ENCODE data around the gene KRTAP22-1. TPM values are rescaled to one million over a fixed set of nuclear protein-coding genes. Genes with fewer than 3 reads are reported as not detected.

The KRTAP22-1 gene
- not detected in 2 replicates for total RNA-seq (2014; rRNA removed; shearing (Covaris generic); ENCODE audit: low replicate concordance)

GRCh38 chr21:30600787-30601186, at the start of gene KRTAP22-1:
Gene KRTAP22-1 (plus strand): TSS chr21:30601087.
- Histone ChIP-seq H3K9me3 (ENCODE audit: low read length) (peaks cover 19% of the 10 kb centered on the region), H3K9me2 (replicated peaks; ENCODE audit: insufficient read depth, low read length) (no peaks in the 10 kb centered on the region), H4K20me1 (ENCODE audit: insufficient read depth, low read depth, low read length) (no peaks in the 10 kb centered on the region), H3K9ac (ENCODE audit: low read length) (no peak within 1 kb of the TSS), H3K4me3 (ENCODE audit: low read length) (no peak within 1 kb of the TSS), H3K27me3 (ENCODE audit: low read length) (no peaks in the 10 kb centered on the region), H3K4me1 (ENCODE audit: low read length) (no peaks in the 10 kb centered on the region), H2AFZ (ENCODE audit: low read length) (no peak within 1 kb of the TSS), H3K27ac (ENCODE audit: low read length) (no peak within 1 kb of the TSS), H3K4me2 (ENCODE audit: low read depth, low read length, poor library complexity, severe bottlenecking) (no peak within 1 kb of the TSS), H3K36me3 (ENCODE audit: insufficient read depth, low read length) (no peaks in the 10 kb centered on the region), H3K79me2 (ENCODE audit: low read length) (no peaks in the 10 kb centered on the region)
- no peak for DNase-seq

GRCh38 chr21:30552782-30553181, 48.1 kb upstream of the KRTAP22-1 start:
- Histone ChIP-seq H3K27me3 (ENCODE audit: low read length) (no peaks in the 10 kb centered on the region), H3K27ac (ENCODE audit: low read length) (no peak overlapping the region), H3K4me2 (ENCODE audit: low read depth, low read length, poor library complexity, severe bottlenecking) (no peak overlapping the region), H3K4me3 (ENCODE audit: low read length) (no peak overlapping the region), H3K36me3 (ENCODE audit: insufficient read depth, low read length) (no peaks in the 10 kb centered on the region), H3K79me2 (ENCODE audit: low read length) (no peaks in the 10 kb centered on the region), H3K9ac (ENCODE audit: low read length) (no peak overlapping the region), H4K20me1 (ENCODE audit: insufficient read depth, low read depth, low read length) (no peaks in the 10 kb centered on the region), H3K9me3 (ENCODE audit: low read length) (peaks cover 7% of the 10 kb centered on the region; the same call in 1 of the 2 replicates), H2AFZ (ENCODE audit: low read length) (no peak overlapping the region), H3K9me2 (replicated peaks; ENCODE audit: insufficient read depth, low read length) (no peaks in the 10 kb centered on the region), H3K4me1 (ENCODE audit: low read length) (no peaks in the 10 kb centered on the region)
- DNase-seq: no peak

GRCh38 chr21:30555095-30555494, 45.8 kb upstream of the KRTAP22-1 start:
- H3K4me2 ChIP-seq (ENCODE audit: low read depth, low read length, poor library complexity, severe bottlenecking): no peak overlapping the region
- no peak overlapping the region for H3K27ac ChIP-seq (ENCODE audit: low read length)
- H3K36me3 ChIP-seq (ENCODE audit: insufficient read depth, low read length): no peaks in the 10 kb centered on the region
- H3K9me3 ChIP-seq (ENCODE audit: low read length): peaks cover 11% of the 10 kb centered on the region; the same call in 1 of the 2 replicates
- no peaks in the 10 kb centered on the region for H3K27me3 ChIP-seq (ENCODE audit: low read length)
- H4K20me1 ChIP-seq (ENCODE audit: insufficient read depth, low read depth, low read length): no peaks in the 10 kb centered on the region
- no peaks in the 10 kb centered on the region for H3K4me1 ChIP-seq (ENCODE audit: low read length)
- no peak overlapping the region for H3K4me3 ChIP-seq (ENCODE audit: low read length)
- no peaks in the 10 kb centered on the region for H3K9me2 ChIP-seq (replicated peaks; ENCODE audit: insufficient read depth, low read length)
- DNase-seq: no peak
- no peak overlapping the region for H2AFZ ChIP-seq (ENCODE audit: low read length)
- no peak overlapping the region for H3K9ac ChIP-seq (ENCODE audit: low read length)
- no peaks in the 10 kb centered on the region for H3K79me2 ChIP-seq (ENCODE audit: low read length)

- no peak within 1 kb of the TSS for H3K9ac ChIP-seq (ENCODE audit: low read length)
- H3K27me3 ChIP-seq (ENCODE audit: low read length): no peaks in the 10 kb centered on the region
- no peaks in the 10 kb centered on the region for H3K4me1 ChIP-seq (ENCODE audit: low read length)
- peaks cover 14% of the 10 kb centered on the region; the same call in 1 of the 2 replicates for H3K9me3 ChIP-seq (ENCODE audit: low read length)
- no peak for DNase-seq
- H3K4me2 ChIP-seq (ENCODE audit: low read depth, low read length, poor library complexity, severe bottlenecking): no peak within 1 kb of the TSS
- H3K4me3 ChIP-seq (ENCODE audit: low read length): no peak within 1 kb of the TSS
- H3K79me2 ChIP-seq (ENCODE audit: low read length): no peaks in the 10 kb centered on the region
- H3K9me2 ChIP-seq (replicated peaks; ENCODE audit: insufficient read depth, low read length): no peaks in the 10 kb centered on the region
- no peaks in the 10 kb centered on the region for H3K36me3 ChIP-seq (ENCODE audit: insufficient read depth, low read length)
- no peak within 1 kb of the TSS for H3K27ac ChIP-seq (ENCODE audit: low read length)
- no peaks in the 10 kb centered on the region for H4K20me1 ChIP-seq (ENCODE audit: insufficient read depth, low read depth, low read length)
- no peak within 1 kb of the TSS for H2AFZ ChIP-seq (ENCODE audit: low read length)
These were observed 39.5 kb upstream of the KRTAP22-1 start, which contains the start of gene KRTAP19-7 for GRCh38 chr21:30561264-30561895. Gene KRTAP19-7 (minus strand): TSS chr21:30561314. CDS start chr21:30561289, 25 bp downstream.

- Histone ChIP-seq H4K20me1 (ENCODE audit: insufficient read depth, low read depth, low read length) (no peaks in the 10 kb centered on the region), H2AFZ (ENCODE audit: low read length) (no peak overlapping the region), H3K9me3 (ENCODE audit: low read length) (peaks cover 14% of the 10 kb centered on the region; the same call in 1 of the 2 replicates), H3K27me3 (ENCODE audit: low read length) (no peaks in the 10 kb centered on the region), H3K9me2 (replicated peaks; ENCODE audit: insufficient read depth, low read length) (no peaks in the 10 kb centered on the region), H3K4me2 (ENCODE audit: low read depth, low read length, poor library complexity, severe bottlenecking) (no peak overlapping the region), H3K27ac (ENCODE audit: low read length) (no peak overlapping the region), H3K79me2 (ENCODE audit: low read length) (no peaks in the 10 kb centered on the region), H3K4me3 (ENCODE audit: low read length) (no peak overlapping the region), H3K9ac (ENCODE audit: low read length) (no peak overlapping the region), H3K36me3 (ENCODE audit: insufficient read depth, low read length) (no peaks in the 10 kb centered on the region), H3K4me1 (ENCODE audit: low read length) (no peaks in the 10 kb centered on the region)
- no peak for DNase-seq
These were observed 38.9 kb upstream of the KRTAP22-1 start for GRCh38 chr21:30561957-30562356.

GRCh38 chr21:30563072-30563471, 37.8 kb upstream of the KRTAP22-1 start:
- H3K4me1 ChIP-seq (ENCODE audit: low read length): no peaks in the 10 kb centered on the region

GRCh38 chr21:30563630-30564029, 37.3 kb upstream of the KRTAP22-1 start:
- Histone ChIP-seq H3K4me1 (ENCODE audit: low read length) (no peaks in the 10 kb centered on the region), H3K27me3 (ENCODE audit: low read length) (no peaks in the 10 kb centered on the region), H2AFZ (ENCODE audit: low read length) (no peak overlapping the region), H3K79me2 (ENCODE audit: low read length) (no peaks in the 10 kb centered on the region), H3K27ac (ENCODE audit: low read length) (no peak overlapping the region), H3K9me2 (replicated peaks; ENCODE audit: insufficient read depth, low read length) (no peaks in the 10 kb centered on the region; the same call in 1 of the 2 replicates), H4K20me1 (ENCODE audit: insufficient read depth, low read depth, low read length) (no peaks in the 10 kb centered on the region), H3K4me2 (ENCODE audit: low read depth, low read length, poor library complexity, severe bottlenecking) (no peak overlapping the region), H3K4me3 (ENCODE audit: low read length) (no peak overlapping the region), H3K9ac (ENCODE audit: low read length) (no peak overlapping the region), H3K9me3 (ENCODE audit: low read length) (peaks cover 14% of the 10 kb centered on the region; the same call in 1 of the 2 replicates), H3K36me3 (ENCODE audit: insufficient read depth, low read length) (no peaks in the 10 kb centered on the region)
- no peak for DNase-seq

More at GRCh38 chr21:30563072-30563471, 37.8 kb upstream of the KRTAP22-1 start:
- H3K79me2 ChIP-seq (ENCODE audit: low read length): no peaks in the 10 kb centered on the region
- no peak overlapping the region for H3K27ac ChIP-seq (ENCODE audit: low read length)
- H3K4me2 ChIP-seq (ENCODE audit: low read depth, low read length, poor library complexity, severe bottlenecking): no peak overlapping the region
- no peaks in the 10 kb centered on the region; the same call in 1 of the 2 replicates for H3K9me2 ChIP-seq (replicated peaks; ENCODE audit: insufficient read depth, low read length)
- H4K20me1 ChIP-seq (ENCODE audit: insufficient read depth, low read depth, low read length): no peaks in the 10 kb centered on the region
- no peak for DNase-seq
- no peaks in the 10 kb centered on the region for H3K27me3 ChIP-seq (ENCODE audit: low read length)
- H3K9ac ChIP-seq (ENCODE audit: low read length): no peak overlapping the region
- peaks cover 14% of the 10 kb centered on the region; the same call in 1 of the 2 replicates for H3K9me3 ChIP-seq (ENCODE audit: low read length)
- H3K4me3 ChIP-seq (ENCODE audit: low read length): no peak overlapping the region
- H2AFZ ChIP-seq (ENCODE audit: low read length): no peak overlapping the region
- H3K36me3 ChIP-seq (ENCODE audit: insufficient read depth, low read length): no peaks in the 10 kb centered on the region

- Histone ChIP-seq H3K9me2 (replicated peaks; ENCODE audit: insufficient read depth, low read length) (no peaks in the 10 kb centered on the region; the same call in 1 of the 2 replicates), H3K27me3 (ENCODE audit: low read length) (no peaks in the 10 kb centered on the region), H3K36me3 (ENCODE audit: insufficient read depth, low read length) (no peaks in the 10 kb centered on the region), H3K9ac (ENCODE audit: low read length) (no peak overlapping the region), H3K4me3 (ENCODE audit: low read length) (no peak overlapping the region), H2AFZ (ENCODE audit: low read length) (no peak overlapping the region), H3K79me2 (ENCODE audit: low read length) (no peaks in the 10 kb centered on the region), H3K27ac (ENCODE audit: low read length) (no peak overlapping the region), H3K4me2 (ENCODE audit: low read depth, low read length, poor library complexity, severe bottlenecking) (no peak overlapping the region), H4K20me1 (ENCODE audit: insufficient read depth, low read depth, low read length) (no peaks in the 10 kb centered on the region), H3K4me1 (ENCODE audit: low read length) (no peaks in the 10 kb centered on the region), H3K9me3 (ENCODE audit: low read length) (peaks cover 12% of the 10 kb centered on the region; the same call in 1 of the 2 replicates)
- DNase-seq: no peak
These were observed 33.3 kb upstream of the KRTAP22-1 start for GRCh38 chr21:30567617-30568016.

All from Karpas-422 (cell line).